Measurements from ENCODE around the gene RBM43.

The RBM43 gene

GRCh38 chr2:151200277-151200676 lies 61.4 kb downstream of the RBM43 start:
- peak; percentile 56 for ATAC-seq
- no peak for TF ChIP-seq ESRRG (CRISPR knock-in tag; IDR thresholded peaks at IDR 0.05)
- peak; percentile 2; the same call in 1 of the 2 replicates for TF ChIP-seq ZFP30 (CRISPR knock-in tag; IDR thresholded peaks at IDR 0.05)
- no peak for TF ChIP-seq CREB5 (CRISPR knock-in tag; IDR thresholded peaks at IDR 0.05; ENCODE audit: low read depth)
- TF ChIP-seq OSR1 (CRISPR knock-in tag; IDR thresholded peaks at IDR 0.05) = no peak
- no peak for TF ChIP-seq ZNF565 (CRISPR knock-in tag; conservative IDR thresholded peaks at IDR 0.05; ENCODE audit: low read depth)
- TF ChIP-seq CSRNP3 (CRISPR knock-in tag; IDR thresholded peaks at IDR 0.05) = peak; percentile 47; the same call in 1 of the 2 replicates
- TF ChIP-seq TCF4 (CRISPR knock-in tag; IDR thresholded peaks at IDR 0.05; ENCODE audit: borderline replicate concordance) = peak; percentile 69; the same call in 1 of the 2 replicates
- TF ChIP-seq RARB (CRISPR knock-in tag; IDR thresholded peaks at IDR 0.05) = no peak
- no peak for TF ChIP-seq PPARA (CRISPR knock-in tag; IDR thresholded peaks at IDR 0.05; ENCODE audit: borderline replicate concordance)
- TF ChIP-seq TOX (CRISPR knock-in tag; IDR thresholded peaks at IDR 0.05; ENCODE audit: borderline replicate concordance) = no peak
- TF ChIP-seq ZNF8 (CRISPR knock-in tag; IDR thresholded peaks at IDR 0.05) = 0 out of 2 replicates have a peak, but pooled peaks have one; percentile 30
- no peak for TF ChIP-seq ZNF70 (CRISPR knock-in tag; IDR thresholded peaks at IDR 0.05)
- no peak for TF ChIP-seq ARNTL (CRISPR knock-in tag; IDR thresholded peaks at IDR 0.05; ENCODE audit: borderline replicate concordance, low read depth)
- TF ChIP-seq, protein P1, sequence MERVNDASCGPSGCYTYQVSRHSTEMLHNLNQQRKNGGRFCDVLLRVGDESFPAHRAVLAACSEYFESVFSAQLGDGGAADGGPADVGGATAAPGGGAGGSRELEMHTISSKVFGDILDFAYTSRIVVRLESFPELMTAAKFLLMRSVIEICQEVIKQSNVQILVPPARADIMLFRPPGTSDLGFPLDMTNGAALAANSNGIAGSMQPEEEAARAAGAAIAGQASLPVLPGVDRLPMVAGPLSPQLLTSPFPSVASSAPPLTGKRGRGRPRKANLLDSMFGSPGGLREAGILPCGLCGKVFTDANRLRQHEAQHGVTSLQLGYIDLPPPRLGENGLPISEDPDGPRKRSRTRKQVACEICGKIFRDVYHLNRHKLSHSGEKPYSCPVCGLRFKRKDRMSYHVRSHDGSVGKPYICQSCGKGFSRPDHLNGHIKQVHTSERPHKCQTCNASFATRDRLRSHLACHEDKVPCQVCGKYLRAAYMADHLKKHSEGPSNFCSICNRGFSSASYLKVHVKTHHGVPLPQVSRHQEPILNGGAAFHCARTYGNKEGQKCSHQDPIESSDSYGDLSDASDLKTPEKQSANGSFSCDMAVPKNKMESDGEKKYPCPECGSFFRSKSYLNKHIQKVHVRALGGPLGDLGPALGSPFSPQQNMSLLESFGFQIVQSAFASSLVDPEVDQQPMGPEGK (CRISPR knock-in tag; IDR thresholded peaks at IDR 0.05; ENCODE audit: borderline replicate concordance) = no peak
- peak; percentile 74 for TF ChIP-seq ISL1 (CRISPR knock-in tag; IDR thresholded peaks at IDR 0.05)
- no peak for TF ChIP-seq SNAI2 (CRISPR knock-in tag; IDR thresholded peaks at IDR 0.05)
- TF ChIP-seq TSHZ2 (CRISPR knock-in tag; IDR thresholded peaks at IDR 0.05) = no peak; the same call in none of the 2 replicates
- no peak for TF ChIP-seq BACH2 (CRISPR knock-in tag; IDR thresholded peaks at IDR 0.05; ENCODE audit: borderline replicate concordance)
- TF ChIP-seq CSDC2 (CRISPR knock-in tag; IDR thresholded peaks at IDR 0.05) = no peak
- no peak for TF ChIP-seq ZC3H10 (CRISPR knock-in tag; IDR thresholded peaks at IDR 0.05)
- no peak for TF ChIP-seq ZFP3 (CRISPR knock-in tag; IDR thresholded peaks at IDR 0.05)
- TF ChIP-seq GLIS3 (CRISPR knock-in tag; IDR thresholded peaks at IDR 0.05) = no peak
- TF ChIP-seq POU6F1 (CRISPR knock-in tag; IDR thresholded peaks at IDR 0.05; ENCODE audit: borderline replicate concordance, low read depth) = no peak

DNA sequence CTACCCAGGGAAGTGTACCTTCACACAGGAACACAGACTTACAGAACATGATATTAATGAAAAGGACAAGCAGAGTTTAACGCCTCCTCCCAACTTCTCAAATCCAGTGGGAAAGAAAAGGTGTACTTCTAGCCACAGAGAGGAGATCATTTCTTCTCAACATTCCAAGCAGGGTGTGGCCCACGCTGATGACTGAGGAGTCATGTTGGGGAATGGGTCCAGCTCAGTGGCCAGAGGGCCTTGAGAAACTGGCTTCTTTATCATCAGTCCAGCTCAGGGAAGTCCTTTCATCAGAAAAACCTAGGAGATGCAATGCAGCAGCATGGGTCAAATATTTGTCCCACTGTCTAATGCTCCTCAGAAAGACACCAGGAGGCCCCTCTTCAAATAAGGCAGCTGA lies 63.0 kb downstream of the RBM43 start:
- ATAC-seq = no peak
- no peak for TF ChIP-seq CSDC2 (CRISPR knock-in tag; IDR thresholded peaks at IDR 0.05)

All from SK-N-SH treated with all-trans-retinoic acid at 6 μM for 48 hours (cell line).